ENCODE data around the gene DNAJB2.
"Not testable (repeated sequence)": the region's sequence is repeated elsewhere in the genome, so short reads cannot be mapped to it uniquely, and the experiment has no call there.

DNAJB2 gene

DNA sequence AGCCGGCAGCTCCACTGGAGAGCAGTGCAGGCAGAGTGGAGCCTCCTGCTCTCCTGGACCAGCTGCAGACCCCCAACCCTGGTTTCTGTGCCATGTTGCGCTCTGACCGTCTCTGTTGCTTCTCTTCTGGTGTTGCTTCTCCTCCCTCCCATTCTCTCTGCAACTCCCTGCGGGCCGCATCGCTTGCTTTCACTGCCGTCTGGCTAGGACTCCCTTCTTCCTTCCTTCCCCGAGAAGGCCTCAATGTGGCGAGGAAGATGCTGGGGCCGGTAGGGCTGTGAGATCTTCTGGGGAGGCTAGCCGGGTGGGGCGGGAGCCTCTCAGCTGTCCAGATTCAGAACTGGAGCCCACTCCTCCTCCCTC lies 6.2 kb downstream of the DNAJB2 start:
- H3K36me3 ChIP-seq (ENCODE audit: control insufficient read depth, insufficient read depth, low read length) = no peaks in the 10 kb centered on the region
- H3K9me3 ChIP-seq (ENCODE audit: control insufficient read depth, low read length) = no peaks in the 10 kb centered on the region
- no peak overlapping the region for H3K27ac ChIP-seq
- TF ChIP-seq, protein P1, sequence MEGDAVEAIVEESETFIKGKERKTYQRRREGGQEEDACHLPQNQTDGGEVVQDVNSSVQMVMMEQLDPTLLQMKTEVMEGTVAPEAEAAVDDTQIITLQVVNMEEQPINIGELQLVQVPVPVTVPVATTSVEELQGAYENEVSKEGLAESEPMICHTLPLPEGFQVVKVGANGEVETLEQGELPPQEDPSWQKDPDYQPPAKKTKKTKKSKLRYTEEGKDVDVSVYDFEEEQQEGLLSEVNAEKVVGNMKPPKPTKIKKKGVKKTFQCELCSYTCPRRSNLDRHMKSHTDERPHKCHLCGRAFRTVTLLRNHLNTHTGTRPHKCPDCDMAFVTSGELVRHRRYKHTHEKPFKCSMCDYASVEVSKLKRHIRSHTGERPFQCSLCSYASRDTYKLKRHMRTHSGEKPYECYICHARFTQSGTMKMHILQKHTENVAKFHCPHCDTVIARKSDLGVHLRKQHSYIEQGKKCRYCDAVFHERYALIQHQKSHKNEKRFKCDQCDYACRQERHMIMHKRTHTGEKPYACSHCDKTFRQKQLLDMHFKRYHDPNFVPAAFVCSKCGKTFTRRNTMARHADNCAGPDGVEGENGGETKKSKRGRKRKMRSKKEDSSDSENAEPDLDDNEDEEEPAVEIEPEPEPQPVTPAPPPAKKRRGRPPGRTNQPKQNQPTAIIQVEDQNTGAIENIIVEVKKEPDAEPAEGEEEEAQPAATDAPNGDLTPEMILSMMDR (IDR thresholded peaks at IDR 0.05) = no peak
- H3K4me1 ChIP-seq = peaks cover 2% of the 10 kb centered on the region
- no peak overlapping the region for H2AFZ ChIP-seq
- H3K27me3 ChIP-seq (ENCODE audit: control insufficient read depth, insufficient read depth, low read length) = no peaks in the 10 kb centered on the region
- H3K79me2 ChIP-seq = no peaks in the 10 kb centered on the region
- no peak overlapping the region for H3K4me2 ChIP-seq (ENCODE audit: low read length)
- H3K9ac ChIP-seq = no peak overlapping the region
- no peak overlapping the region for H3K4me3 ChIP-seq (ENCODE audit: low read depth, low read length)

DNA sequence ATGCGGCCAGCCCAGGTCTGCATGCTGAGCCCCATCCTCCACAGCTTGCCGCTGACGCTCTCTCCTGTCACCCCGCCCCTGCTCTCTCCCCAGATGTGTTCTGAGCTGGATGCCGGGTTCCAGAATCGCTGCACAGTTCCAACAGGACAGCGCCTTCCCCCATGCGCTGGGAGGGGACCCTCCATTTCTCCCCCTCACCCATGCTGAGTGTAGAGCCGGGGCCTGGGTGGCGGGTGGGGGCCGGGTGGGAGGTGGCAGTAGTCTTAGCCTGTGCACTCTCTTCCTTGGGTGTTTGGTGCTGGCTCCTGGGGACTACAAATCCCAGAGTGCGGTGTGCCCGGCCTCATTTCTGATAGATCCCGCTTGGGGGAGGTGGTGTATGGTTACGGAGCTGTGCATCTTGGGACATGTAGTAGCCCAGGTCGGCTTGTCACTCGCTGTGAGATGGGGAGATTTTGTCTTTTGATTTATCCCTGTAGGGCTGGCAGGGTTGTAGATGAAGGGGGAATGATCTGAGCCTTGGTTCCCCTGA lies 6.8 kb downstream of the DNAJB2 start:
- no peaks in the 10 kb centered on the region for H3K36me3 ChIP-seq (ENCODE audit: control insufficient read depth, insufficient read depth, low read length)

DNA sequence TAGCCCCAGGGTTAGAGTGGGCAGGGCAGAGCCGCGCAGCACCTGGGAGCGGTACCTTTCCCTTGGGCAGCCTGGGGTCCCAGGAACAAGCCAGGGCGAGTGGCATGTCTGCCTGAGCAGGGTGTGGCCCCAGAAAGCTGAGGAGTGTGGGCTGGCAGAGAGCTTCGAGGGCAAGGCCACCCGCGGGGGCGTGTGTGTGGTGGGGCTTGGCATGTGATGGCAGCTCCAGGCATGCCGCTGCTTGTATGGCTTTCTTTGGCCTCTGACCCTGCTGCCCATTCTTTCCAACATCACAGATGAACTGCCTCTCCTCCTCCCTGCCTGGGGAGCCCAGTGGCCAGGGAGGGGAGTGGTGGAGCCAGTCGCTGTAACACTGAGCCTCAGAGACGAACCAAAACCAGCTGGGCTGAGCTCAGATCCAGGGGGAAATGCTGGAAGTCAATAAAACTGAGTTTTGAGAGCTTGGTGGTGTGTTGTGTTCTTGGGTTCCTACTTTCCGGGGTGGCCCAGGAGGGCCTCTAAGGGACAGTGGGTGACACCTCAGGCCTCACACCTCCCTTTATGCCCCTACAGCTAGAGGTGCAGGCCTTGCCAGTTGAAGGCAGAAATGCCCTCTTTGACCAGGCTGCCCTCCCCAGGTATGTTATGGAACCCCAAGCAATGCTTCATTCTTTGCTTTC lies 7.4 kb downstream of the DNAJB2 start:
- Histone ChIP-seq H3K9me3 (ENCODE audit: control insufficient read depth, low read length) (no peaks in the 10 kb centered on the region), H3K27ac (no peak overlapping the region), H3K4me3 (ENCODE audit: low read depth, low read length) (no peak overlapping the region), H3K79me2 (no peaks in the 10 kb centered on the region), H2AFZ (no peak overlapping the region), H3K36me3 (ENCODE audit: control insufficient read depth, insufficient read depth, low read length) (no peaks in the 10 kb centered on the region), H3K4me2 (ENCODE audit: low read length) (no peak overlapping the region), H3K4me1 (peaks cover under 1% of the 10 kb centered on the region), H3K9ac (no peak overlapping the region), H3K27me3 (ENCODE audit: control insufficient read depth, insufficient read depth, low read length) (no peaks in the 10 kb centered on the region)
- TF ChIP-seq, protein P1 (IDR thresholded peaks at IDR 0.05) = no peak

More for the DNA sequence above, 6.8 kb downstream of the DNAJB2 start:
- Histone ChIP-seq H2AFZ (no peak overlapping the region), H3K4me1 (peaks cover 2% of the 10 kb centered on the region), H3K27ac (no peak overlapping the region), H3K4me3 (ENCODE audit: low read depth, low read length) (no peak overlapping the region), H3K79me2 (no peaks in the 10 kb centered on the region), H3K9me3 (ENCODE audit: control insufficient read depth, low read length) (no peaks in the 10 kb centered on the region), H3K27me3 (ENCODE audit: control insufficient read depth, insufficient read depth, low read length) (no peaks in the 10 kb centered on the region), H3K4me2 (ENCODE audit: low read length) (no peak overlapping the region), H3K9ac (no peak overlapping the region)
- TF ChIP-seq, protein P1 (IDR thresholded peaks at IDR 0.05) = no peak

DNA sequence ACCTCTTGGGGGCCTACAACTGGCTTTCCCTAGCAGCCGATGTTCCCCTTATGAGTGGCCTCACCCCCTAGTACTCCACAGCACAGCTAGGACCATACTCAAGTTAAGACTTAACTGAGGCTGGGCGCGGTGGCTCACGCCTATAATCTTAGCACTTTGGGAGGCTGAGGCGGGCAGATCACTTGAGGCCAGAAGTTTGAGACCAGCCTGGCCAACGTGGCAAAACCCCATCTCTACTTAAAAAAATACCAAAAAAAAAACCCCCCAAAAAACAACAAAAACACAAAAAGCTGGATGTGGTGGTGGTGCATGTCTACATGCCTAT lies 7.9 kb downstream of the DNAJB2 start:
- not testable (repeated sequence) for H3K9ac ChIP-seq, H3K4me1 ChIP-seq

DNA sequence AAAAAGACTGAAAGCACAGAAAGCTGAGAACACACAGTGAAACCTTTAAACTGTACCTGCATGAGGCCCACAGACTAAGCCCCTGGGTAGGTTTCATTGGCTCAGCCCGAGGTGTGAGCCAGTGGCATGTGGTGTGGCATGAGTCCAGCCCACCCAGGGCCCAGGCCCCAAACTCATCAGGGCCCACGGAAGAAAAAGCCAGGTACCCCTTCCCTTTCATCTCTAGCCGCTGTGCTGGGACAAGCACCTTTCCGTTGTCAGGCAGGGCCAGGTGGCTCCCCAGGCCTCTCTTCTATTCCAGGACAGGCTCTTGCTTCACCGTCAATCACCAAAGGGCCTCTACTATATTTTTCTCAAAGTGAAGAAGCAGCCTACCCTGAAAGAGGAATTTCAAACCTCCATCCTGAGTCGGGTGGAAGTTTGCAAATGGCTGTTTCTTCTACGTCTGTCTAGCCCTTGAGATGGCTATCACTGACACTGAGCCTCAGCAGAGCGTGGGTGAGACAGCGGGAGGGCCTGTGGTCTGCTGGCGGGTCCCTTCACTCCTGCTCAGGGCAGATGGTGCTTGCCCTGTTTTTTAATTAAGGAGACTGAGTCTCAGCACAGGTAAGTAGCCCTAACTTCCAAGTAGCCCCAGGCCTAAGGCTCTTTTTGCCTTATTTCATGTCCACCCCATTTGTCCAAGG lies 8.6 kb downstream of the DNAJB2 start:
- H3K9ac ChIP-seq = no peak overlapping the region
- TF ChIP-seq, protein P1 (IDR thresholded peaks at IDR 0.05) = no peak
- no peaks in the 10 kb centered on the region for H3K36me3 ChIP-seq (ENCODE audit: control insufficient read depth, insufficient read depth, low read length)
- no peaks in the 10 kb centered on the region for H3K4me1 ChIP-seq
- H3K27ac ChIP-seq = no peak overlapping the region
- H2AFZ ChIP-seq = no peak overlapping the region
- no peak overlapping the region for H3K4me3 ChIP-seq (ENCODE audit: low read depth, low read length)
- no peaks in the 10 kb centered on the region for H3K79me2 ChIP-seq
- H3K4me2 ChIP-seq (ENCODE audit: low read length) = no peak overlapping the region
- no peaks in the 10 kb centered on the region for H3K27me3 ChIP-seq (ENCODE audit: control insufficient read depth, insufficient read depth, low read length)
- H3K9me3 ChIP-seq (ENCODE audit: control insufficient read depth, low read length) = no peaks in the 10 kb centered on the region

More for the DNA sequence above, 7.9 kb downstream of the DNAJB2 start:
- not testable (repeated sequence) for H3K9me3 ChIP-seq (ENCODE audit: control insufficient read depth, low read length); H3K4me3 ChIP-seq (ENCODE audit: low read depth, low read length); H3K4me2 ChIP-seq (ENCODE audit: low read length); H3K36me3 ChIP-seq (ENCODE audit: control insufficient read depth, insufficient read depth, low read length); H2AFZ ChIP-seq; H3K79me2 ChIP-seq; H3K27ac ChIP-seq; H3K27me3 ChIP-seq (ENCODE audit: control insufficient read depth, insufficient read depth, low read length)
